GM21367 (cell line): Measurements from ENCODE around the gene DHX15.

ENCODE experiments used
- ATAC-seq: cut with Tn5 transposase; IDR thresholded peaks from one replicate; pipeline ENCODE4 v1.9.1; 2021; ENCODE audit not compliant: unreplicated experiment

Gene DHX15

DNA sequence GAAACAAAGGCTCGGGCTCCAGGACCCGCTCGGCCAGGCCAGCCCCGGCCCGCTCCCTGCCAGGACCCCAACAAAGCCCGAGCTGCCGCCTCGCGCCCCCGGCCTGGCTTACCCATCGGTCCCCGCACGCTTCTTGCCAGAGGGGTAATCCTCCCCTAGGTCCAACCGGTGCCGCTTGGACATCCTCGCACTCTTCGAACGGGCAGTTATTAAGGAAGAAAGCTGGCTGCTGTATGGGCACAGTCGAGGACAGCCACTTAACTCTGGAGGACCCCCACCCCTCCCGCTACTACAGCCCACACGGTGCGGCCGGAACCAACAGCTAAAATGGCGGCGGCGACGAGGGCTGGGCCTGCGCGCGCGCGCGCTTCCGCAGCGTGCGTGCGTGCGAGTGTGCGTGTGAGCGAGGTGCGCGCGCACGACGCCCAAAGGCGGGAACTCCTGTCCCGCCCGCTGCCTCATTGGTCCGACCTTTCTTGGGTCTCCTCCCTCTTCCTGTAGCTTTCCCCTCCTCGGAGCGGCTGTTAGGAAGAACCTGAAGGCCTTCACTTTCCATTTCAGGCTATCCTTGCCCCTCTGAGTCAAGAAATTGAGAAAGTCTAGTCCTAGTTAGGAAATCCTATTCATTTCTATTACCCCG is at the start of gene DHX15:
TSS of gene DHX15 (minus strand) at position 344 of the 640 bp plus-strand sequence. CDS start at position 183, 161 bp downstream.
- peak; percentile 82 for ATAC-seq

GRCh38 chr4:24632011-24632410 is 47.7 kb upstream of the DHX15 start:
- no peak for ATAC-seq

GRCh38 chr4:24630937-24631336 is 46.6 kb upstream of the DHX15 start:
- ATAC-seq: no peak

DNA sequence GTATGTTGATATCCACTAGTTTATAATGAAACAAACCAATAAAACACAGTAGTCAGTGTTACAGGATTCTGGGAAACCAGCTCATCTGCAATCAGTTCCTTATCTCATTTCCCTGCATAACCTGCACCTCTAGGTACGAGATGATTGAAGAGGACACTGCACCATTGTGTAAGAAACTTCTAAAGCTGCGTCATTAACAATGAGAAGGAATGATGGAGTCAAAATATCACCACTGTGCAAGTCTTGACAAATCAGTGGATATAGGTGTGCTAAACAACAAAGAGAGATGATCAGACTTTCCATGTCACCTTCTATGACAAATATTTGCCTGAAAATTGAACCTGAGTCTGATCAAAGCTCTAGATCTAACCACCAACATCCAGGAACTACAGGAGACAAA is 40.7 kb upstream of the DHX15 start:
- ATAC-seq: no peak

DNA sequence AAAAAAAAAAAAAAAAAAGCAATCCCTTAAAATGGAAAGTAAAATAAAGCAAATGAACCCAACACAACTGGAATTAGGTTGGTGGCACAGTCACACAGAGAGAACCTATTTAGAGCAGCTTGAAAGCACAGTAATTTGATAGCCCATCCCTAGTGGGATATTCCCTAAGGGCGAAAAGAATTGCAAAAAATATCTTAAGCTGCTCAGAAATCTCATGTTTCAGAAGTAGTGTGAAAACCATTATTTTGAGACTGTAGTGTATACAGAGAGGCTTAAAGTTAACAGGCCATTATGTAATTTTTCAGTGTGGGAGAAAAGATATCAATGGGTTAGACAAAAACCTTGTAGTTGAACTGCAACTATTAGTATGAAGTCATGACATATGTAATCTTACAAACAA is 40.0 kb upstream of the DHX15 start:
- ATAC-seq: no peak

GRCh38 chr4:24622146-24622834 is 37.9 kb upstream of the DHX15 start:
- no peak for ATAC-seq

DNA sequence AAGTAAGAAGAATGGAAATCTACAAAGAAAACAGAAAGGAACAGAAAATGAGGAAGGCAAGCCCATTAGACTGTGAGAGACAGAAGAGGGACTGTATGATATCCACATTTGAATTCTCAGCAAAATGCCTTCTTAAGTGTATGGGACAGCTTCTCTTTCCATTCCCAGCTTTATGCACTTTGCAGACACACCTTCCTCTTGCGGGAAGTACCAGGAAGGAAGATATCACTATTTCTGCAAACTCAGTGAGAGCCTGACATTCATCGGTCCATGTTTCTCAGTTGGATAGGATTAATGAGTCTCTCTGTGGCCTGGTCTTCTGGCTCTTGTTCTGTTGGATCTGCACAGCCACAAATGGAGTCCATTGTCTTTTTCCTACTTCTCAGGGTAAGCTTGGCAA is 31.6 kb upstream of the DHX15 start:
- no peak for ATAC-seq

DNA sequence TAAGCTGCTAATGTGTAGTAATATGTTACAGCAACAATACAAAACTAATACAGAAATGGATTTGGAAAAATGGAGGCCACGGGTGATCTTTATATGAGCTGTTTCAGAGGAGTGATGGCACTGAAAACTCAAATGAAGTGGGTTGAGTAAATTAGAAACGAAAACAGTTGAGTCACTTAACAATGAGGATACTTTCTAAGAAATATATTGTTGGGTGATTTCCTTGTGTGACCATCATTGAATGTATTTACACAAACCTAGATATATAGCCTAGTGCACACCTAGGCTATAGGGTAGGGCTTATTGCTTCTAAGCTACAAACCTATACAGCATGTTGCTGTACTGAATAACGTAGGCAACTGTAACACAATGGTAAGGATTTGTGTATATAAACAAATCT is 30.5 kb upstream of the DHX15 start:
- ATAC-seq: no peak

GRCh38 chr4:24613502-24613901 is 29.1 kb upstream of the DHX15 start:
- no peak for ATAC-seq

- ATAC-seq: no peak
These were observed 27.2 kb upstream of the DHX15 start for GRCh38 chr4:24611575-24611974.

- no peak for ATAC-seq
These were observed 23.0 kb upstream of the DHX15 start for GRCh38 chr4:24607334-24607733.

DNA sequence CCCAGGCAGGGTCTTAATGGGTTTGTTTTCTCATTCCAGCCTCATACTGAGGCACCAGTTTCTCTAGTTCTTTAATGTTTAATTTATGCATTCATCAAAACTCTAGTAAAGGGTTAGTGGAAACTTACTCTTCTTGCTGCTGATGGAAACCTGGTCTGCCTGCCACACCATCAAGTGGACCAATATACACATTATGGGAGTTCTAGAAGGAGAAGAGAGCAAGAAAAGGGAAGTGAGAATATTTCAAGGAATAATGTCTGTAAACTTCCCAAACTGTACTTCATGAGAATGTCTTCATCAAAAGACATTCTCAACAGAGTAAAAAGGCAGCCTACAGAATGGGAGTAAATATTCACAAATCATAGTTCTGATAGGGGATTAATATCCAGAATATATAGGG is 20.9 kb upstream of the DHX15 start:
- no peak for ATAC-seq

GRCh38 chr4:24604558-24605214 is 20.3 kb upstream of the DHX15 start:
- no peak for ATAC-seq

GRCh38 chr4:24603343-24603742 is 19.0 kb upstream of the DHX15 start:
- ATAC-seq: no peak

DNA sequence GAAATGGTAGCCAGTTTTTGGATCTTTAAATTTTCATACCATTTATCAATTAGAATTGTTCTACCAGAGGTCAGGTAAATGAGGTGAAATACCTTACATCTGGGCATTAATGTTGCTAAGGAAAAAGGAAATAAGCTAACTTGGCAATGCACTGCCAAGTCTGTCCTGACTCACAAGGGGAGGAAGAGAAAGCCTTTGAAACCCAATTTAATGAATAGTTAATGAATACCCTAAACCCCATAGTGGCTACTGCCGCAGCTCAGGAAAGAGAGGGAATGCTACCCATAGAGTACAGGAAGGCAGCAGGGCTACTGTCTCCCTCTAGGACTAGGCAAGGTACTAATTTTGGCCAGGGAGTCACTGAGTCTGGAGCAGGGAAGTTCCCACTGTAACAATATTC is 16.8 kb upstream of the DHX15 start:
- ATAC-seq: no peak

GRCh38 chr4:24599275-24599674 is 14.9 kb upstream of the DHX15 start:
- ATAC-seq: no peak

GRCh38 chr4:24598025-24598424 is 13.7 kb upstream of the DHX15 start:
- ATAC-seq: no peak

- no peak for ATAC-seq
These were observed 11.3 kb upstream of the DHX15 start for GRCh38 chr4:24595659-24596058.

DNA sequence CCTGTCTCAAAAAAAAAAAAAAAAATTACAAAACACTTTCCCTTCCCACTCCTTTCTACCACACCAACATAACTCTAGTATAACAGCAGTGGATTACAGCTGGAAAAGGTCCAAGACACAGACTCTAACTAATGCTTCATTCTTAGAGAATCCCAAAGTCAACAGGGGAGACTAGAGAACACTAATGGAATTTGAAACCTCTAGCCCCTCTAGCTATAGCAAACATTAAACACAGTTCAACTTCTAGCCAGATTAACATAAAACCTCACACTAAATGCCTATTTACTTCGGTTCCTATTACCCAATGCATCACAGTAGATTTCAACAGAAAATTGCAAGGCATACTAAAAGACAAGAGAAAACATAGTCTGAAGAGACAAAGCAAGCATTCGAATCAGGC is 10.5 kb upstream of the DHX15 start:
- no peak for ATAC-seq

DNA sequence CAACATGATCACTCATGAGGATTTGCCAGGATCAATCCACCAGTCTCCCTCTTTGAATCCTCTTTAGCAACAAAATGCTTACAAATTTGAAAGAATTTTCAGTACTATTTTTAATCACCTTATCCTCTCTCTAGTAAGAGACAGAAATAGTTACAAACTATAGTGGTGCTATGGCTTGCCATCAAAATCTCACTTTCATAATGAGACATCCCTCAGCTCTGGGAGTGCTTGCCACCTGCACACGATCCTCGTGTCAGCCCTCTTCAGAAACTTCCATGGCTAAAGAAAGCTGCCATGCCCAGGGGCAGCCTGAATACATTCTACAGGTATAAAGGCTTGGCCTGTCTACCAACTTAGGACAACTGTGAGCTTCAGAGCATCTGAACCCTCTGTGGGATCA is 5.1 kb upstream of the DHX15 start:
- ATAC-seq: peak; percentile 62

DNA sequence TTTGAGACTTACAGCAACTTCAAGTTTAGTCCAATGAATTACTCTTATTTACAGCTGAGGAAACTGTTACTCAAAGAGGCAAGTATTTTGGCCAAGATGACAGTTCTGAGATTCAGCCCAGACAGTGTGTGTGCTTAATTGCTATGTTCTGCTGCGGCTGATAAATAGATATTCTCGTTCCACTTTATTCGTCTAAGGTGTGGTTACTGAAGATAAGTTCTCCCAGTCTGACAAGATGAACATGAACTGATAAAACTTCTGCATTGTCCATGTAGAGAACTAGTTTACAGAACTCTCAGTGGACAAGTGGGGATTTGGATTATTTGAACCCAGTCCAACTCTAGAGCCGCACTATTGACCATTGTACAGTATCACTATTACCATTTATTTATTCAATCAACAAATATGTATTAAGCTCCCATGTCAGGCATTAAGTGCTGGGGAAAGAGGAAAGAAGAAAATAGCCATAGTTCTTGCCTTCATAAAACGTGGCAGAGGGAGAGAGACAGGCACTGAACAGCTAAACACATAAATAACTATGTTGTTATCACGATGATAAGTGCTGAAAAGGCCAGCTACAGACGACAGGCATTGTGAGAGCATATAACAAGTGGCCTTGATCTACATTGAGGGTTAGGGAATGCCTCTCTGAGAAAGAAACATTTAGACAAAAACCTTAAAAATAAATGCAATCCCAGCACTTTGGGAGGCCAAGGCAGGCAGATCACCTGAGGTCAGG is 4.0 kb upstream of the DHX15 start:
- no peak for ATAC-seq
